Testis (tissue), 2 donors: ENCODE results near the gene HMCES.

Experiments
- CTCF ChIP-seq, 3 experiments: fragments of 450-650 bp in 2 of 3; fragments of 200-600 bp in 1 of 3; sonication (generic) in 1 of 3; IDR thresholded peaks; one replicate each; pipeline ENCODE4 v1.5.1; 2016 to 2019; ENCODE audit warnings: antibody characterized with exemption in 3 of 3, mild to moderate bottlenecking in 2 of 3, moderate library complexity in 1 of 3
- POLR2A ChIP-seq: fragments of 450-650 bp; IDR thresholded peaks from one replicate; pipeline ENCODE4 v1.6.1; 2017; ENCODE audit warnings: antibody characterized with exemption, mild to moderate bottlenecking, moderate library complexity

- peak in 1 of 3 experiments; percentile 24 for TF ChIP-seq CTCF (IDR thresholded peaks at IDR 0.05)
- TF ChIP-seq POLR2A: no peak
These were observed 73.4 kb downstream of the HMCES start for GRCh38 chr3:129352045-129352444.
